GM12878 (cell line): ENCODE measurements around the gene MRGPRF. TPM values are rescaled to one million over a fixed set of nuclear protein-coding genes. Genes with fewer than 3 reads are reported as not detected.

Source experiments
- ATAC-seq: fragments of 200-7000 bp; cut with Tn5 transposase; 3 replicates; pipeline ENCODE4 v1.9.1; 2020; ENCODE audit warnings: mild to moderate bottlenecking, moderate library complexity
- BruUV-seq: library from RNA; stranded (reverse); fragments of 400-500 nt; replicated peaks from 2 replicates; lab custom pipeline; 2021; lab: Mats Ljungman, UMichigan
- CTCF ChIA-PET: fragments of 300-600 bp; sonication (Branson Sonifier 250); formaldehyde crosslinking; extraction: SDS; loops from one replicate; lab custom pipeline; 2021; ENCODE audit warnings: inconsistent platforms; lab: Yijun Ruan, JAX
- POLR2A ChIA-PET: fragments of 350-600 bp; formaldehyde crosslinking; extraction: SDS; loops from one replicate; lab custom pipeline; 2021; ENCODE audit warnings: inconsistent platforms; lab: Charles Lee
- RAD21 ChIA-PET: fragments of 300-600 bp; sonication (Branson Sonifier 250); formaldehyde crosslinking; loops from one replicate; lab custom pipeline; 2023; ENCODE audit warnings: antibody characterized with exemption; ENCODE audit not compliant: unreplicated experiment; lab: Charles Lee
- SMC1A ChIA-PET: fragments of 300-600 bp; sonication (Branson Sonifier 250); formaldehyde crosslinking; loops from one replicate; lab custom pipeline; 2023; ENCODE audit not compliant: unreplicated experiment, uncharacterized antibody; lab: Charles Lee
- DNase-seq: peaks from one replicate; pipeline ENCODE4 v3.0.0-alpha.2; 2011; ENCODE audit warnings: low read depth, low spot score
- FAIRE-seq: peaks from 3 replicates; lab custom pipeline; 2011; peaks lifted over from hg19 to GRCh38; lab: Jason Lieb, UNC
- H2AFZ ChIP-seq: 2 replicates; pipeline ENCODE4 v1.6.0; 2011; ENCODE audit warnings: low read depth, low read length, control low read depth; ENCODE audit not compliant: control insufficient read depth
- H3K27ac ChIP-seq: 2 replicates; pipeline ENCODE4 v1.5.1; 2011; ENCODE audit warnings: control low read depth; ENCODE audit not compliant: control insufficient read depth, insufficient read depth
- H3K27me3 ChIP-seq, 2 experiments: replicated peaks in 1 of 2; 2 replicates each; pipeline versions ENCODE4 v1.6.0 to v1.6.1; 2011; ENCODE audit warnings: low read length in 1 of 2; ENCODE audit not compliant: control insufficient read depth in 2 of 2, insufficient read depth in 2 of 2
- H3K36me3 ChIP-seq, 2 experiments: 2 replicates each; pipeline ENCODE4 v1.5.1; 2011; ENCODE audit warnings: low read length in 1 of 2; ENCODE audit not compliant: control insufficient read depth in 2 of 2, insufficient read depth in 2 of 2
- H3K4me1 ChIP-seq: 2 replicates; pipeline ENCODE4 v1.6.1; 2011; ENCODE audit warnings: mild to moderate bottlenecking, low read length, moderate library complexity, mixed read lengths; ENCODE audit not compliant: control insufficient read depth, insufficient read depth
- H3K4me2 ChIP-seq: 2 replicates; pipeline ENCODE4 v1.6.0; 2011; ENCODE audit warnings: control low read depth; ENCODE audit not compliant: control insufficient read depth, insufficient read depth
- H3K4me3 ChIP-seq: fragments of 200-600 bp; sonication (generic); 2 replicates; pipeline ENCODE4 v1.5.1; 2016
- H3K79me2 ChIP-seq: 2 replicates; pipeline ENCODE4 v1.6.0; 2011; ENCODE audit warnings: low read length; ENCODE audit not compliant: control insufficient read depth, insufficient read depth
- H3K9ac ChIP-seq: 2 replicates; pipeline ENCODE4 v1.8.0; 2011; ENCODE audit warnings: low read length, control low read depth, mixed read lengths; ENCODE audit not compliant: control insufficient read depth, insufficient read depth
- H3K9me3 ChIP-seq: replicated peaks from 3 replicates; pipeline ENCODE4 v1.5.1; 2011; ENCODE audit warnings: mild to moderate bottlenecking, low read length; ENCODE audit not compliant: control insufficient read depth, insufficient read depth
- H4K20me1 ChIP-seq: 2 replicates; pipeline ENCODE4 v1.6.0; 2011; ENCODE audit not compliant: control insufficient read depth, insufficient read depth
- HCFC1 ChIP-seq: fragments of 150-350 bp; IDR thresholded peaks from 2 replicates; pipeline ENCODE4 v1.6.1; 2014; ENCODE audit warnings: low read length
- HDGF ChIP-seq: fragments of 450-650 bp; IDR thresholded peaks from 2 replicates; pipeline ENCODE4 v1.6.1; 2016; ENCODE audit warnings: antibody characterized with exemption
- MEF2A ChIP-seq: IDR thresholded peaks from 2 replicates; pipeline ENCODE4 v1.6.1; 2011; ENCODE audit warnings: low read depth, mild to moderate bottlenecking, low read length, moderate library complexity; ENCODE audit not compliant: insufficient read depth
- NRF1 ChIP-seq: conservative IDR thresholded peaks from 2 replicates; pipeline ENCODE4 v1.6.1; 2011; ENCODE audit warnings: mild to moderate bottlenecking, low read depth, low read length, improper control_type of control experiment
- PAX5 ChIP-seq: IDR thresholded peaks from 2 replicates; pipeline ENCODE4 v1.6.1; 2011; ENCODE audit warnings: low read depth, low read length, borderline replicate concordance
- PRDM15 ChIP-seq: fragments of 450-650 bp; formaldehyde crosslinking; IDR thresholded peaks from 2 replicates; pipeline ENCODE4 v1.4.0; 2020; ENCODE audit warnings: mild to moderate bottlenecking, moderate library complexity
- RAD51 ChIP-seq: fragments of 450-650 bp; IDR thresholded peaks from 2 replicates; pipeline ENCODE4 v1.6.1; 2016; ENCODE audit warnings: moderate library complexity, mild to moderate bottlenecking, inconsistent platforms
- REST ChIP-seq: IDR thresholded peaks from 2 replicates; pipeline ENCODE4 v1.6.1; 2012; ENCODE audit warnings: mild to moderate bottlenecking, low read depth, low read length
- SMAD1 ChIP-seq: fragments of 450-650 bp; IDR thresholded peaks from 2 replicates; pipeline ENCODE4 v1.6.1; 2018; ENCODE audit warnings: mild to moderate bottlenecking, low read depth; ENCODE audit not compliant: partially characterized antibody
- TAF1 ChIP-seq: IDR thresholded peaks from 2 replicates; pipeline ENCODE4 v1.6.1; 2011; ENCODE audit warnings: mild to moderate bottlenecking, low read depth, low read length, borderline replicate concordance
- WGBS: methylation state at CpG from one replicate; pipeline ENCODE4 v1.1.6; 2016; ENCODE audit warnings: low lambda C conversion rate; ENCODE audit not compliant: insufficient replicate concordance, insufficient coverage; ENCODE audit errors: missing lambda C conversion rate; 5-methylcytosine and 5-hydroxymethylcytosine counted together
- in situ Hi-C: fragments of 300-500 bp; cut with MboI; formaldehyde crosslinking; loops from 9 replicates; pipeline ENCODE4 v1.14.3; 2018; ENCODE audit warnings: mixed read lengths
- intact Hi-C: fragments of 100-400 bp; cut with micrococcal nuclease; formaldehyde crosslinking; loops from one replicate; pipeline ENCODE4 v1.14.2; 2022; ENCODE audit not compliant: unreplicated experiment
- polyA plus RNA-seq, 11 experiments: library from polyadenylated mRNA; depleted of rRNA in 4 of 11; unstranded in 6 of 11; stranded (reverse) in 5 of 11; fragments of >200 nt; fragmentation: Nextera tagmentation in 4 of 11; fragmentation: Illumina TruSeq in 1 of 11; extraction: Ambion mirVana in 4 of 11; extraction: Trizol in 1 of 11; gene quantifications; 1 replicate in 1 of 11; 2 replicates in 10 of 11; pipeline versions ENCODE4 v1.2.1 to v1.2.3, GENCODE V29; 2011 to 2016; ENCODE audit warnings: inconsistent platforms in 2 of 11, missing spikeins in 2 of 11, low read depth in 1 of 11
- total RNA-seq, 4 experiments: library from RNA; depleted of rRNA in 3 of 4; stranded (reverse); fragments of >200 nt in 3 of 4; fragmentation: Illumina TruSeq in 1 of 4; extraction: Trizol in 1 of 4; gene quantifications; 2 replicates each; pipeline versions ENCODE4 v1.2.1 to v1.2.3, GENCODE V29; 2013 to 2021
- TF ChIP-seq, protein P1 (sequence below): fragments of 450-650 bp; IDR thresholded peaks from 2 replicates; pipeline ENCODE4 v1.6.1; 2017; ENCODE audit warnings: borderline replicate concordance
- TF ChIP-seq, protein P2 (sequence below): IDR thresholded peaks from 2 replicates; pipeline ENCODE4 v1.6.1; 2012; ENCODE audit warnings: low read length, inconsistent platforms
- TF ChIP-seq, protein P3 (sequence below): IDR thresholded peaks from 2 replicates; pipeline ENCODE4 v1.6.1; 2011; ENCODE audit warnings: low read depth, mild to moderate bottlenecking, low read length, moderate library complexity, borderline replicate concordance; ENCODE audit errors: extremely low read depth

Gene MRGPRF
- total and polyA plus RNA-seq, 10 of the 15 experiments (the other 5 are each of a cell fraction or from before 2014, with no cell fraction given) = not detected

- Histone ChIP-seq H3K27me3 (no peaks in the 10 kb centered on the region), H3K9ac (no peak overlapping the region), H3K4me2 (no peak overlapping the region), H3K27ac (no peak overlapping the region), H3K79me2 (peaks cover 3% of the 10 kb centered on the region; the same call in 1 of the 2 replicates), H3K4me1 (peaks cover 5% of the 10 kb centered on the region), H4K20me1 (no peaks in the 10 kb centered on the region), H3K36me3 (peaks cover 0 to 21% of the 10 kb centered on the region in 2 experiments; a peak in 3 of 4 replicates), H3K4me3 (no peak overlapping the region), H2AFZ (no peak overlapping the region), H3K9me3 (no peaks in the 10 kb centered on the region)
- BruUV-seq = no TSS peak
- ATAC-seq (no peak; the same call in 2 of the 3 replicates), FAIRE-seq (no peak), DNase-seq (no peak)
- CTCF ChIA-PET = no interaction called here
- RAD21 ChIA-PET = no interaction called here
- in situ Hi-C loops = no loop called here
- TF ChIP-seq PAX5 (no peak), PRDM15 (CRISPR knock-in tag) (no peak), HCFC1 (no peak), RAD51 (no peak), TAF1 (no peak), HDGF (no peak), SMAD1 (no peak), REST (no peak), MEF2A (no peak), NRF1 (no peak)
- TF ChIP-seq, protein P1, sequence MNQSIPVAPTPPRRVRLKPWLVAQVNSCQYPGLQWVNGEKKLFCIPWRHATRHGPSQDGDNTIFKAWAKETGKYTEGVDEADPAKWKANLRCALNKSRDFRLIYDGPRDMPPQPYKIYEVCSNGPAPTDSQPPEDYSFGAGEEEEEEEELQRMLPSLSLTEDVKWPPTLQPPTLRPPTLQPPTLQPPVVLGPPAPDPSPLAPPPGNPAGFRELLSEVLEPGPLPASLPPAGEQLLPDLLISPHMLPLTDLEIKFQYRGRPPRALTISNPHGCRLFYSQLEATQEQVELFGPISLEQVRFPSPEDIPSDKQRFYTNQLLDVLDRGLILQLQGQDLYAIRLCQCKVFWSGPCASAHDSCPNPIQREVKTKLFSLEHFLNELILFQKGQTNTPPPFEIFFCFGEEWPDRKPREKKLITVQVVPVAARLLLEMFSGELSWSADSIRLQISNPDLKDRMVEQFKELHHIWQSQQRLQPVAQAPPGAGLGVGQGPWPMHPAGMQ = no peak
- TF ChIP-seq, protein P2, sequence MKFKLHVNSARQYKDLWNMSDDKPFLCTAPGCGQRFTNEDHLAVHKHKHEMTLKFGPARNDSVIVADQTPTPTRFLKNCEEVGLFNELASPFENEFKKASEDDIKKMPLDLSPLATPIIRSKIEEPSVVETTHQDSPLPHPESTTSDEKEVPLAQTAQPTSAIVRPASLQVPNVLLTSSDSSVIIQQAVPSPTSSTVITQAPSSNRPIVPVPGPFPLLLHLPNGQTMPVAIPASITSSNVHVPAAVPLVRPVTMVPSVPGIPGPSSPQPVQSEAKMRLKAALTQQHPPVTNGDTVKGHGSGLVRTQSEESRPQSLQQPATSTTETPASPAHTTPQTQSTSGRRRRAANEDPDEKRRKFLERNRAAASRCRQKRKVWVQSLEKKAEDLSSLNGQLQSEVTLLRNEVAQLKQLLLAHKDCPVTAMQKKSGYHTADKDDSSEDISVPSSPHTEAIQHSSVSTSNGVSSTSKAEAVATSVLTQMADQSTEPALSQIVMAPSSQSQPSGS = no peak
- TF ChIP-seq, protein P3, sequence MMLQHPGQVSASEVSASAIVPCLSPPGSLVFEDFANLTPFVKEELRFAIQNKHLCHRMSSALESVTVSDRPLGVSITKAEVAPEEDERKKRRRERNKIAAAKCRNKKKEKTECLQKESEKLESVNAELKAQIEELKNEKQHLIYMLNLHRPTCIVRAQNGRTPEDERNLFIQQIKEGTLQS = no peak
- POLR2A ChIA-PET = no interaction called here
- SMC1A ChIA-PET = no interaction called here
- 60% methylated on average over 3 of the region's 4 CpGs for WGBS
- intact Hi-C loops = no loop called here
These were observed 48.6 kb upstream of the MRGPRF start for GRCh38 chr11:69061713-69062053.
